Erythroblast (primary cell): ENCODE results near the gene FAM184A.
"Not testable (repeated sequence)": the region's sequence is repeated elsewhere in the genome, so short reads cannot be mapped to it uniquely, and the experiment has no call there.

Experiments used
- DNase-seq, 2 experiments: peaks; one replicate each; lab custom pipeline; 2025; lab: John Stamatoyannopoulos, UW
- GATA1 ChIP-seq: IDR thresholded peaks from 2 replicates; pipeline ENCODE4 v1.6.1; 2011; ENCODE audit warnings: low read depth, mild to moderate bottlenecking, control low read depth, low read length, moderate library complexity
- POLR2A ChIP-seq: IDR thresholded peaks from 2 replicates; pipeline ENCODE4 v1.6.1; 2011; ENCODE audit warnings: mild to moderate bottlenecking, low read length

Gene FAM184A

GRCh38 chr6:119078376-119079282 lies at the start of gene FAM184A:
TSS of gene FAM184A (minus strand) at chr6:119078664. CDS start at chr6:119078299, 365 bp downstream.
- peak; percentile 88 to 92 for DNase-seq
- TF ChIP-seq GATA1 (no peak), POLR2A (no peak)

- no peak for TF ChIP-seq GATA1
- no peak for TF ChIP-seq POLR2A
- DNase-seq = no peak
Observed at GRCh38 chr6:119127627-119128026, 49.2 kb upstream of the FAM184A start.

DNA sequence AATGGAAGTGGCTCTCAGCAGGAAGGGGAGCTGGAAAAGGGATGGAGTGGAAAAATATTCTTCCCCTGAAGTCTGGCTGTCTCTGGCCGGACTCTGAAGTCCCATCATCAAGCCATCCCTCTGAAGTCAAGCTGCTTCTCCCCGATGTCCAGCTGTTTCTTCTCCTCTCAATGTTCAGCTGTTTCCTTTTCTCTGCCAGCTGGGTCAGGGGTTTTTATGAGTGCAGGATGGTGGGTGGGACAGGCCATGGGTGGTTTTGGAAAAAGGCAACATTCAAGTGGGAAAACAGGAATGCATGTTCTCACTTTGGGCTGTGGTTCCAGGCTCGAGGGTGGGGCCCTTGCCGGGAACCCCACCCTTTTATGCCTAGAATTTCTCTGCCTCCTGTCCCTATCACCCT lies 48.4 kb upstream of the FAM184A start:
- TF ChIP-seq POLR2A (no peak), GATA1 (no peak)
- DNase-seq = no peak

DNA sequence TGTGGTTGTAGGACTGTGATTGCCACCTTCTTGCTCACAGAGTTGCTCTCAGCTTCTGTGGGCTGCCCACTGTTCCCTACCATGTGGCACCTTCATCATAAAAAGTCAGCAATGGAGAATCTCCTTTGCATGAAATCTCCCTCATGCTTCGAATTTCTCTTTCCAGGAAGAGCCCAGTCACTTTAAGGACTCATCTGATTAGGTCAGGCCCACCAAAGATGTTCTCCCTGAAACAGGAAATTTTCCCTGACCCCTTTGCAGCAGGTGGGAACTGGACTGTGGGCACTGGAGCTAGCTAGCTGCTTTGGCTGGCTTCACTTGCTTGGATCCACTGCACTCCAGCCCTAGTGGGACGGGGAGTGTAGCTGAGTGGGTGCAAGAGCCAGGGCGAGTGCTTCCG lies 47.7 kb upstream of the FAM184A start:
- no peak for DNase-seq
- TF ChIP-seq GATA1 = no peak

DNA sequence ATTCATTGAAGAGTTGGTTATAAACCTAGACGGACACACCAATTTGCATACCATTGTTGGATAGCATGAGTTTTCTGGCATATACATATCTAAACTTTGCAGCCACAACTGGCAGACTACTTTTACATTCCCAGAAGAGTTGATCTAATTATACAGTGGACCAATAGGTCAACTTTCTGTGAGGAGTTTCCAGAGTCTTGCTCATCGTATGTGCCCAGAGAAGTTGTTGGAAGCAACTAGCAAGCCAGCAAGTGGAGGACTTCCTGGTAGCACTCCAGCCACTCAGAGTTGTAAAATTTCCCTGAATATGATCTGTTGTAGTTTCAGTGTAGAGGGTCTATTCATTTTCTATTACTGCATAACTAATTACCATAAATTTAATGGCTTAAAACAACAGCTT lies 47.1 kb upstream of the FAM184A start:
- TF ChIP-seq POLR2A = no peak
- TF ChIP-seq GATA1 = no peak
- no peak for DNase-seq

DNA sequence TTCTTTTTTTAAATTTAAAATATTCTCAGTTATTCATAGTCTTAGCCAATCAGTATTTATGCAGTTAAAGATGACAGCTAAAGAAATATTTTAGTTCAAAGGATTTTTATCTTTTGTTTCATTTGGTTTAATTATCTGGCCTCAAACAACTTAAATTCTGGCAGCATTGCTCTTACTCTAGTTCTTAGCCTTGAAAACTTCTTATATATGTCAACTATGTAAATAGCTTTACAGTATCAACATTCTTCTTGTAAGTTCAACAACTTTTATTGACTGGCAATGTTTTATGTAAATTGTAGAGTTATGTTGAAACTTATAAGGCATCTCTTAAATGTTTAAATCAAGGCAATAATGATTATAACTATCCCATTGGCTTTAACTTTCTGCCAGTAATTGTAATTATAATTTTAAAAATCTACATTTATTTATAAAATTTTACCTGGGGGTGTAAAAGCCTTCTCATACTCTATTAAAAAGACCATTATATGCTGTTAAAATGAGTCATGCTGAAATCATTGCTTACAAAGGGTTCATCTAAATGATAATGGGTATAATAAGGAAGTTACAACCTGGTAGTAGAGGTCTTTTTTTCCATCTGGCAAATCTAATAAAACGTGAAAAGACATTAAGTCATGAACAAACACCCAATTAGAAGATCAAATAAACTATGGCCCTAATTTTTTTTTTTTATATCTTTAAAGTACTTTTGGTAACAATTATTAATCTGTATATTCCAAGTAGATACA lies 45.8 kb upstream of the FAM184A start:
- no peak for TF ChIP-seq GATA1
- TF ChIP-seq POLR2A = no peak
- DNase-seq = no peak

DNA sequence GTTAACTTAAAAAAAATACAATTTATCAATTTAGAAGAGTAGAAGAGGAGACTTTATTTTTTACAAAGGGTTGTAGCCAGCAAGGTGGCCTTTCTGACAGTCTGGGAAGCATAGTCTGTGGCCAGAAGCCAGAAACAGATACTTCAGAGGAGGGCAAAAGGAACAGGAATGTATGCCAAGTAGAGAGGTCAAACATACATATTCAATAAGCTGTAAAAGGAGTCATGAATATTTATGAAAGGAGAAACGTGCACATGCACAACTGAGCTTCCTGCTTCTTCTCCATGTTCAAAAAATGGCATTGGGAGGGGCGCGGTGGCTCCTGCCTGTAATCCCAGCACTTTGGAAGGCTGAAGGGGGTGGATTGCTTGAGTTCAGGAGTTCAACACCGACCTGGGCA lies 43.9 kb upstream of the FAM184A start:
- TF ChIP-seq GATA1 (no peak), POLR2A (no peak)
- no peak for DNase-seq

GRCh38 chr6:119121367-119121766 lies 42.9 kb upstream of the FAM184A start:
- DNase-seq = no peak
- no peak for TF ChIP-seq POLR2A
- no peak for TF ChIP-seq GATA1

DNA sequence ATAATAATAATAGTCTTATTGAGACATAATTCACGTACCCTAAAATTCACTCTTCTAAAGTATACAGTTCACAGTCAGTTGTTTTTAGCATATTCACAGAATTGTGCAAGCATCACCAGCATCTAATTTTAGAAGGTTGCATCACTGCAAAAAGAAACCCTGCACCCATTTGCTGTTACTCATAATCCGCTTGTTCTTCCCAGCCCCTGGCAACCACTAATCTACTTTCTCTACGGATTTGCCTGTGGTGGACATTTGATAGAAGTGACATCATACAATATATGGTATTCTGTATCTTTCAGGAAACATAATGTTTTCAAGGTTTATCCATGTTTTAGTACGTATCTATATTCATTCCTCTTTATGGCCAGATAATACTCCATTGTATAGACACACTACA lies 41.5 kb upstream of the FAM184A start:
- TF ChIP-seq POLR2A (no peak), GATA1 (no peak)
- no peak for DNase-seq

- DNase-seq = not testable (repeated sequence)
Observed at GRCh38 chr6:119119062-119119461, 40.6 kb upstream of the FAM184A start.

GRCh38 chr6:119116712-119117281 lies 38.3 kb upstream of the FAM184A start:
- peak; percentile 14 to 37 for DNase-seq

DNA sequence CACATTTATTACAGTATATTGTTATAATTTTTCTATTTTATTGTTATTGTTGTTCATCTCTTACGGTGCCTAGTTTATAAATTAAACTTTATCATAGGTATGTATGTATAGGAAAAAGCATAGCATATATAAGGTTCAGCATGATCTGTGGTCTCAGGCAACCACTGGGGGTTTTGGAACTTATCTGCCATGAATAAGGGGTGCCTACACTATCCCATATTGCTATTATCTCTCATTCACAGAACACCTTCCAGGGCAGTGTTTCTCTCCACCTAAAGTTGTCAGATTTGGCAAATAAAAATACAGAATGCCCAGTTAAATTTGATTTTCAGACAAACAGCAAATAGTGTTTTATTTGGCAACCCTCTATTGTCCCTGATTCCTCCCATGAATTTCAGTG lies 35.5 kb upstream of the FAM184A start:
- no peak for TF ChIP-seq GATA1
- peak; percentile 10 to 56 for DNase-seq

More at GRCh38 chr6:119116712-119117281, 38.3 kb upstream of the FAM184A start:
- TF ChIP-seq POLR2A (no peak), GATA1 (no peak)

GRCh38 chr6:119112812-119113530 lies 34.5 kb upstream of the FAM184A start:
- no peak for DNase-seq
- no peak for TF ChIP-seq POLR2A
- no peak for TF ChIP-seq GATA1
